ENCODE results near the gene GINS1. TPM values are rescaled to one million over a fixed set of nuclear protein-coding genes. Genes with fewer than 3 reads are reported as not detected.

GINS1 gene
- total and polyA plus RNA-seq, 3 donors from 2014 or later, result 14.2 to 23.7 (median 19.9) TPM

- no peaks in the 10 kb centered on the region for H3K4me1 ChIP-seq
- no peaks in the 10 kb centered on the region for H3K36me3 ChIP-seq (ENCODE audit: low read depth, missing control alignments)
- H3K4me3 ChIP-seq, result no peak overlapping the region
- no peak overlapping the region for H3K27ac ChIP-seq
- TF ChIP-seq CTCF (IDR thresholded peaks at IDR 0.05), result no peak
- no peak for TF ChIP-seq POLR2A (IDR thresholded peaks at IDR 0.05)
- 77 to 96% methylated on average over 8 to 9 of the region's 9 CpGs for WGBS, 2 donors
- no peaks in the 10 kb centered on the region for H3K27me3 ChIP-seq
- no peaks in the 10 kb centered on the region for H3K9me3 ChIP-seq
- intact Hi-C loops (cut with DNase I; ENCODE audit: low total_unique reads), result no loop called here
- no peak for DNase-seq
Observed at GRCh38 chr20:25461281-25461650, 53.8 kb downstream of the GINS1 start.

DNA sequence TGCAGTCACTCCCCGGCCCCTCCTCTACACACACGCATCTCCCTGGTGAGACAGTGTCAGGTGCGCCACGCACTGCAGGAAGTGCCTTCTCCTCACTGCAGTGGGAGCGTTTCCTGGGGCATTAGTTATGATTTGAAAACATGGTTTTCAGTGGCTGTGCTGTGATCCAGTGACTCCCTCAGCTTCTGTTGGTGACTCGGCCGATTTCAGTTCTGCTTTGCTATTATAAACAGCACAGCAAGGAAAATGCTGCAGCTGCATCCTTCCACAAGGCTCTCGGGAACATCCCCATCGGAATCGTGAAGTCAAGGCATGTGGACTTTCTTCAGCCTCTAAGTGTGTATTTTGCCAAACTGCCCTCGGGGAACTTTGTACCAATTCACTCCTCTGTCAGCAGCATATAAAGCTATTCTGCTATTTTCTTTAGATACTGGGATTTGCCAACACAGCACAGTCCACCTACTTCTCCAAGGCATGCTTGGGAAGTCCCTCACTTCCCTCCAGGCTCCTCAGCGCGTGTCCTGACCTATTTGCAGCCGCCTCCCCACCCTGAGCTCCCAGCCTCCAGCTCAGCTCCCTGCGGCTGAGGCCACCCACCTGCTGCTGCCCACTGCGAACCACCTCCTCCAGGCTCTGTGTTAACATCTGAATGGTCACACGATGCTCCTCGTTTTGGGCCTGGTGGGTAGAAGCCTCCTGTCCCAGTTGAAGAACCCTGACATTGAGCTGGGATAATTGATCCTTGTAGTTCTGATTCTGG is 54.5 kb downstream of the GINS1 start:
- H3K4me1 ChIP-seq, result no peaks in the 10 kb centered on the region
- no peaks in the 10 kb centered on the region for H3K27me3 ChIP-seq
- H3K27ac ChIP-seq, result no peak overlapping the region
- TF ChIP-seq POLR2A (IDR thresholded peaks at IDR 0.05) (no peak), CTCF (IDR thresholded peaks at IDR 0.05) (no peak)
- WGBS, 2 donors, result 85 to 90% methylated on average over 18 of the region's 18 CpGs
- no peaks in the 10 kb centered on the region for H3K9me3 ChIP-seq
- no peaks in the 10 kb centered on the region for H3K36me3 ChIP-seq (ENCODE audit: low read depth, missing control alignments)
- no peak for DNase-seq
- no peak overlapping the region for H3K4me3 ChIP-seq
- intact Hi-C loops (cut with DNase I; ENCODE audit: low total_unique reads), result no loop called here

- H3K36me3 ChIP-seq (ENCODE audit: low read depth, missing control alignments), result no peaks in the 10 kb centered on the region
- no peak for TF ChIP-seq CTCF (IDR thresholded peaks at IDR 0.05)
- no peak for TF ChIP-seq POLR2A (IDR thresholded peaks at IDR 0.05)
- H3K27ac ChIP-seq, result no peak overlapping the region
- intact Hi-C loops (cut with DNase I; ENCODE audit: low total_unique reads), result no loop called here
- WGBS, 2 donors, result 75 to 79% methylated on average over 13 of the region's 13 CpGs
- no peak overlapping the region for H3K4me3 ChIP-seq
- no peaks in the 10 kb centered on the region for H3K9me3 ChIP-seq
- H3K27me3 ChIP-seq, result no peaks in the 10 kb centered on the region
- H3K4me1 ChIP-seq, result no peaks in the 10 kb centered on the region
- no peak for DNase-seq
Observed at GRCh38 chr20:25464501-25465242, 57.2 kb downstream of the GINS1 start.

GRCh38 chr20:25465243-25466135 is 58.0 kb downstream of the GINS1 start:
- Histone ChIP-seq H3K27me3 (no peaks in the 10 kb centered on the region), H3K4me3 (no peak overlapping the region), H3K9me3 (no peaks in the 10 kb centered on the region), H3K36me3 (ENCODE audit: low read depth, missing control alignments) (no peaks in the 10 kb centered on the region), H3K27ac (no peak overlapping the region), H3K4me1 (no peaks in the 10 kb centered on the region)
- WGBS, 2 donors, result 77 to 84% methylated on average over 10 to 15 of the region's 15 CpGs
- no peak for DNase-seq
- no peak for TF ChIP-seq POLR2A (IDR thresholded peaks at IDR 0.05)
- intact Hi-C loops (cut with DNase I; ENCODE audit: low total_unique reads), result no loop called here

GRCh38 chr20:25466846-25467245 is 59.4 kb downstream of the GINS1 start:
- Histone ChIP-seq H3K9me3 (no peaks in the 10 kb centered on the region), H3K36me3 (ENCODE audit: low read depth, missing control alignments) (no peaks in the 10 kb centered on the region), H3K27ac (no peak overlapping the region), H3K4me1 (no peaks in the 10 kb centered on the region), H3K4me3 (no peak overlapping the region), H3K27me3 (no peaks in the 10 kb centered on the region)
- no peak for DNase-seq
- WGBS, 2 donors, result 87 to 91% methylated on average over 7 of the region's 7 CpGs
- intact Hi-C loops (cut with DNase I; ENCODE audit: low total_unique reads), result no loop called here
- no peak for TF ChIP-seq POLR2A (IDR thresholded peaks at IDR 0.05)
- no peak for TF ChIP-seq CTCF (IDR thresholded peaks at IDR 0.05)
